ACC112 (cell line): Measurements from ENCODE around the gene TACSTD2.
"Not testable (repeated sequence)": the region's sequence is repeated elsewhere in the genome, so short reads cannot be mapped to it uniquely, and the experiment has no call there.

ENCODE experiments used
- H2AFZ ChIP-seq: fragments of 200-600 bp; sonication (generic); one replicate; pipeline ENCODE4 v1.6.0; 2017; ENCODE audit warnings: antibody characterized with exemption, low read length; ENCODE audit not compliant: unreplicated experiment
- H3K27ac ChIP-seq: fragments of 200-600 bp; sonication (generic); 2 replicates; pipeline ENCODE4 v1.5.1; 2014; ENCODE audit warnings: low read depth, mild to moderate bottlenecking, antibody characterized with exemption, low read length, moderate library complexity
- H3K27me3 ChIP-seq: fragments of 200-600 bp; sonication (generic); 2 replicates; pipeline ENCODE4 v1.6.1; 2014; ENCODE audit warnings: mild to moderate bottlenecking, antibody characterized with exemption, low read length, moderate library complexity, mixed read lengths; ENCODE audit not compliant: insufficient read depth
- H3K36me3 ChIP-seq: fragments of 200-600 bp; sonication (generic); 2 replicates; pipeline ENCODE4 v1.6.1; 2016; ENCODE audit warnings: mild to moderate bottlenecking, antibody characterized with exemption, low read length, moderate library complexity, mixed read lengths; ENCODE audit not compliant: insufficient read depth
- H3K4me1 ChIP-seq: fragments of 200-600 bp; sonication (generic); one replicate; pipeline ENCODE4 v1.6.1; 2016; ENCODE audit warnings: low read length, mixed read lengths; ENCODE audit not compliant: insufficient read depth, unreplicated experiment, control insufficient read depth
- H3K4me3 ChIP-seq: fragments of 200-600 bp; sonication (generic); 2 replicates; pipeline ENCODE4 v1.5.1; 2014; ENCODE audit warnings: mild to moderate bottlenecking, low read depth, low read length
- H3K79me2 ChIP-seq: fragments of 200-600 bp; sonication (generic); one replicate; pipeline ENCODE4 v1.6.0; 2016; ENCODE audit warnings: low read length; ENCODE audit not compliant: control insufficient read depth, unreplicated experiment, insufficient read depth

The TACSTD2 gene

DNA sequence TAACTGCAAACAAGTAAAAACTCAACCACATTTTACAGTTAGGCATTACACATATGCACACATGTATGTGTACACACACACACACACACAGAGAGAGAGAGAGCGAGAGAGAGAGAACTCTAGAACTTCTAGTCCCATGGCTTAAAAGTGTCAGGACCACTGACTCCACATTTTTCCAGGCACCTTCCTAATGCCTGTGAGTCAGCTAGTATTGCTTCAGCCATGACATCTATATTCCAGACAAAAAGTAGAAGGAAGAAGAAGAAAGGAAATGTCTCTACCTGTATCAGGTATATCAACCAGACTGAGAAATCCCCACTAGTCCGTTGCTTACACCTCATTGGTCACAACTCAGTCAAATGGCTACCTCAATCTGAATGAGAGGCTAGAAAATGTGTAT, 31.9 kb upstream of the TACSTD2 start:
- Histone ChIP-seq H3K36me3 (no peaks in the 10 kb centered on the region), H3K4me3 (no peak overlapping the region), H3K4me1 (no peaks in the 10 kb centered on the region), H2AFZ (no peak overlapping the region), H3K79me2 (no peaks in the 10 kb centered on the region), H3K27me3 (no peaks in the 10 kb centered on the region), H3K27ac (no peak overlapping the region)

DNA sequence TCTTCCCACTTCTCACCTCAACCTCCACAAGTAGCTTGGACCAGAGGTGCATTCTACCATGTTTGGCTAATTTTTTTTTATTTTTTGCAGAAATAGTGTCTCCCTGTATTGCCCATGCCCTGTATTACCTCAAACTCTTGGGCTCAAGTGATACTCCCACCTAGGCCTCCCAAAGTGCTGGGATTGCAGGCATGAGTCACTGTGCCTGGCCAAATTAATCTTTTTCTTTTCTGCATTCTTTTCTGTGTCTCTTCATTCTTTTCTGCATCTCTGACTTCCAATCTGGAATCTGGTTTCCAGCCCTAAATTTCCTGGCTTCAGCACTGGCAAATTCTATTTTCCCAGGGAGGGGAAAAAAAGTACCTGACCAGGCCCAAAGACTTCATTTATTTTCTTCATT, 31.2 kb upstream of the TACSTD2 start:
- no peaks in the 10 kb centered on the region for H3K27me3 ChIP-seq

DNA sequence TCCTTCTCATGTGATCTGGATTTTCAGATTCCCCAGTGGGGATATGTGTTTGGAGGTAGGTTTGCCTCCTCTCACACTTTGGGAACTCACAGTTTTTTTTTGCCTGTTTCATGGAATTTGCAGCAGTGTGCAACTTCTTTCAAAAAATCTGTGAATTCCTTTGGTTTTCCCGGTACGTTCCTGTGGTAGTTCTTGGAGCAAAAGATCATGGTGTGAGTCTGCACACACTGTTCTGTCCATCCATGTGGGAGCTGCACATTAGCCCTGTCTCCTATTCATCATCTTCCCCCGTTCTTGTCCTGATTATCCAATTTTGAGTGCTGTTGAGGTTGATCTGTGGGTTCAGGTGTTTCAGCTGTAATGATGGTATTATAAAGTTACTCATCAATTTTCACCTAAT, 30.3 kb upstream of the TACSTD2 start:
- Histone ChIP-seq H3K36me3 (no peaks in the 10 kb centered on the region), H2AFZ (no peak overlapping the region), H3K27me3 (no peaks in the 10 kb centered on the region), H3K4me1 (no peaks in the 10 kb centered on the region), H3K4me3 (no peak overlapping the region), H3K79me2 (no peaks in the 10 kb centered on the region), H3K27ac (no peak overlapping the region)

More for the DNA sequence above, 31.2 kb upstream of the TACSTD2 start:
- no peaks in the 10 kb centered on the region for H3K79me2 ChIP-seq
- no peak overlapping the region for H3K27ac ChIP-seq
- H3K36me3 ChIP-seq: no peaks in the 10 kb centered on the region
- no peak overlapping the region for H2AFZ ChIP-seq
- no peak overlapping the region for H3K4me3 ChIP-seq
- H3K4me1 ChIP-seq: no peaks in the 10 kb centered on the region

DNA sequence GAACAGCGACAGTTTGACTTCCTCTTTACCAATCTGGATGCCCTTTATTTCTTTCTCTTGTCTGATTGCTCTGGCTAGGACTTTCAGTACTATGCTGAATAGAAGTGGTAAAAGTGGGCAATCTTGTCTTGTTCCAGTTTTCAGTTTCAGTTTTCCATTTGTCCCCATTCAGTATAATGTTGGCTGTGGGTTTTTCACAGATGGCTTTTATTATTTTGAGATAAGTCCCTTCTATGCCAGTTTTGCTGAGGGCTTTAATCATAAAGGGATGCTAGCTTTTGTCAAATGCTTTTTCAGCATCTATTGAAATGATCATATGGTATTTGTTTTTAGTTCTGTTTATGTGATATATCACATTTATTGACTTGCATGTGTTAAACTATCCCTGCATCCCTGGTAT, 24.9 kb upstream of the TACSTD2 start:
- H3K79me2 ChIP-seq, H3K4me3 ChIP-seq: not testable (repeated sequence)

DNA sequence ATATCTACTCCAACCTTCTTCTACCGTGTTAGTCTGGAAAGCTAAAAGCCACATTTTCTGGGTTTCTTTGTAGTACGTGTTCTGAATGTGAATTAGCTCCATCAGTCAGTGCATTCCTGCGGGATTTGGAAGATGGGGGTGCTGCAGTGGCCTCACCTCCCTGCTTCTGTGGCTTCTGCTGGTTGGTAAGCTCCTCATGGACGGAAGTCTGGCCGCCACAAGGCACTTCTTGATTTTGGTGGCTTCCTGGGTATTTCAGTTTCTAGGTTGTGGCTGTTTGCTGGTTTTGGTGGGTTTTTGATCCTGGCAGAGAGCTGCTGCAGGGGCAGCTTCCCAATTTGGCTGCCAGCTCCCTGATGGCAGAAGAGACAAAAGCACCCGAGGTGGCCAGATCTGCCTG, 20.9 kb upstream of the TACSTD2 start:
- Histone ChIP-seq H3K4me1 (peaks cover 13% of the 10 kb centered on the region), H3K27me3 (no peaks in the 10 kb centered on the region), H3K36me3 (no peaks in the 10 kb centered on the region), H3K4me3 (no peak overlapping the region), H3K79me2 (no peaks in the 10 kb centered on the region), H3K27ac (no peak overlapping the region), H2AFZ (no peak overlapping the region)

More for the DNA sequence above, 24.9 kb upstream of the TACSTD2 start:
- H3K27me3 ChIP-seq, H3K27ac ChIP-seq, H3K36me3 ChIP-seq, H3K4me1 ChIP-seq, H2AFZ ChIP-seq: not testable (repeated sequence)

DNA sequence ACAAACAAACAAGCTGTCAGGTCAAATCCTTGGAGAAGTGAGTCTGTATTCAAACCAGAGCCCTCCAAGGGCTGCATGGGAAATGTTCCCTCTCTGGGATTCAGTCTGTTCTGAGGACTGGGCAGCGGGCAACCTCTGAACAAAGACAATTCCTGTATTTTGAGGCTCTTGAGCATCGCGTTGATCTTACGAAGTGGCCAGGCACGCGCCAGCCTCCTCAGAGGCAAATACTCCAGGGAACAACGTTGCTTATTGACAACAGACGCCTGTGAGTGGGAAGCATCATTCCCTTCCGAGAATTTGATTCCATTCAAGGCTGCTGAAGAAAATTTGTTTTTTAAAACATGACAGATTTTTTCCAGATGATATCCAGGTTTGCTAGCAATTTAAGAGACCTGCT, 20.0 kb upstream of the TACSTD2 start:
- Histone ChIP-seq H3K4me1 (peaks cover 22% of the 10 kb centered on the region), H3K79me2 (no peaks in the 10 kb centered on the region)

DNA sequence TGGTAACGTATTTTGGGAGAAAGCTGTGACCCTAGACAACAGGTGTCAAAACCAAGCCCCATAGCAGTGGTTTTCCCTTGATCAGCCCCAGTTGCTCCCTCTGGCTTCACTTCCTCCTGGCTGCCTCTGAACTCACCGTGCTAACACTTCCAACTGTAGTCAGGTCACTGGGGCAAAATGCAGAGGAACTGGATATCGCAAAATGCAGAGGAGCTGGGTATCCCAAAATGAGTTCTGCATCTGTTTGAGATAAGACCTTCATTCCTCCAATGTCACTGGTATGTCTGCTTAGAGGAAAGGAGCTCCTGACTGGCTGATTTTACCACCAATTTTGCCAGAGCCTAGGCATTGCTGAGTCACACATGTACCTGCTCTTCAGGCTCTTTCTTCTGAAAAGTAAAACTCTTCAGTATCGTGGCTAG, 19.6 kb upstream of the TACSTD2 start:
- no peak overlapping the region for H3K4me3 ChIP-seq
- H2AFZ ChIP-seq: no peak overlapping the region
- no peak overlapping the region for H3K27ac ChIP-seq
- H3K4me1 ChIP-seq: peaks cover 27% of the 10 kb centered on the region
- H3K79me2 ChIP-seq: no peaks in the 10 kb centered on the region
- H3K27me3 ChIP-seq: no peaks in the 10 kb centered on the region
- no peaks in the 10 kb centered on the region for H3K36me3 ChIP-seq

More for the DNA sequence above, 20.0 kb upstream of the TACSTD2 start:
- no peak overlapping the region for H3K4me3 ChIP-seq
- H3K27me3 ChIP-seq: no peaks in the 10 kb centered on the region
- no peak overlapping the region for H3K27ac ChIP-seq
- H3K36me3 ChIP-seq: no peaks in the 10 kb centered on the region
- H2AFZ ChIP-seq: no peak overlapping the region

DNA sequence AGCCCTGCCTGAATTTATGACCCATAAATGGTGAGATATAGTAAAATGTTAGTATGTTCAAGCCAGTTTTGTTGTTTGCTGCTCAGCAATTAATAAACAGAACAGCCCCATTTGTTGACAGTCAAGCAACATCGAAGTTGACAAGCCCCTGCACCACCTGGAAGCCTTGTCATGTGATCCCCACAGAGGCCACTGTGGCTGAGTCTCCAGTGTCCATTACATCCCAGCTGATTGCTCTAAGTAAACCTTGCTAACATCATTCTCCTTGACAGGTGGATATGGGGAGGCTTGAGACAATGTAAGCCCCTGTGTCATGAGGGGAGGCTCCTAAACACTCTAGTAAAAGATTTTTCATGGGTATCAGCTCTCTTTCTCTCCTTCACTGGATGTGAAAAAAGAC, 17.5 kb upstream of the TACSTD2 start:
- Histone ChIP-seq H2AFZ (no peak overlapping the region), H3K36me3 (no peaks in the 10 kb centered on the region), H3K4me1 (peaks cover 28% of the 10 kb centered on the region), H3K27ac (no peak overlapping the region), H3K4me3 (no peak overlapping the region), H3K79me2 (no peaks in the 10 kb centered on the region), H3K27me3 (no peaks in the 10 kb centered on the region)

DNA sequence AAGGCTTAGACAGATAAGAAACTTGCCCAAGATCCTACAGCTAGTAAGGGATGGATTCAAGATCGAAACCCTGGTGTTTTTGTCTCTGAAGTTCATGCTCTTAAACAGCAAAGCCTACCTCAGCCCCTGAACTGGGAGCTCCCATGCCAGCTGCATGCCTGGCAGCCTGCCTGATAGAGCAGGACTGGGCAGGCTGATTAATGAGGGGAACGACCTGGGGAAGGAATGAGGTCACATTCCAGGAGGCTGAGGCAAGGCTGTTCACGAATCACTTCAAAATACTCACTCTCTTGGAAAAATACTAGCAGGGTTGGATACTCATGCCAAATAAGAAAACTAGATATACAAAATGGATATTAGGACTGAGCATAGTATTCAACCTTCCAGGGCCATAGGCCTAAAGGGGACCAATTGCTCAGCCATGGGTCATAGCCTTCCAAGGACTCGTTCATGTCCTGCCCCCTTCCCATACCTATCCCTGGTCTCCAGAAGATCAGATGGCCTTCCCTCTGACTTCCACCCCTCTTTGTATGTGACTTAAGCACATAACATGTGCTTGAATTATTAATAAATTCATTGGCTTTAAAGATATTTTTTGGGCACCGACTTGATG, 15.6 kb upstream of the TACSTD2 start:
- H3K79me2 ChIP-seq: no peaks in the 10 kb centered on the region
- no peaks in the 10 kb centered on the region for H3K36me3 ChIP-seq
- H3K27ac ChIP-seq: peak overlapping the region; percentile 23; the same call in 1 of the 2 replicates
- no peaks in the 10 kb centered on the region for H3K27me3 ChIP-seq
- H3K4me1 ChIP-seq: peaks cover 27% of the 10 kb centered on the region
- no peak overlapping the region for H3K4me3 ChIP-seq
- H2AFZ ChIP-seq: peak overlapping the region; percentile 28

DNA sequence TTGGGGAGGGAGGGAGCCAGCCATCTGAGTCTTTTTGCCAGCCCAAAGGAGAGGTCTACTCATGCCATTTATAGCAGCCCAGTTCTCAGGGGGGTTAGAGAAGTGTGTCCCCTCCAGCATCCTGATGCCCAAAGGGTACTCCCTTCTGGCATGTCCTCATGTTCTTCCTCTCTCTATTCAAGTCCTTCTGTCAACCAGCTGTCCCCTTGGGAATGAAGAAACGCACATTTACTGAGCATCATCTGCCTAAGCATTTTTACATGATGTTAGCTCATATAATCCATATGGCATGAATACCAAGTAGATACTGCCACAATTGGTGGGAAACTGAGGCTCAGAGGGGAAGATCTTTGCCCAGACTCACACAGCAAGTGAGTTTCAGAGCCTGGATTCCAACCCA, 14.8 kb upstream of the TACSTD2 start:
- Histone ChIP-seq H3K4me1 (peaks cover 19% of the 10 kb centered on the region), H2AFZ (no peak overlapping the region), H3K36me3 (no peaks in the 10 kb centered on the region), H3K27ac (no peak overlapping the region; the same call in 1 of the 2 replicates), H3K4me3 (no peak overlapping the region), H3K79me2 (no peaks in the 10 kb centered on the region), H3K27me3 (no peaks in the 10 kb centered on the region)

DNA sequence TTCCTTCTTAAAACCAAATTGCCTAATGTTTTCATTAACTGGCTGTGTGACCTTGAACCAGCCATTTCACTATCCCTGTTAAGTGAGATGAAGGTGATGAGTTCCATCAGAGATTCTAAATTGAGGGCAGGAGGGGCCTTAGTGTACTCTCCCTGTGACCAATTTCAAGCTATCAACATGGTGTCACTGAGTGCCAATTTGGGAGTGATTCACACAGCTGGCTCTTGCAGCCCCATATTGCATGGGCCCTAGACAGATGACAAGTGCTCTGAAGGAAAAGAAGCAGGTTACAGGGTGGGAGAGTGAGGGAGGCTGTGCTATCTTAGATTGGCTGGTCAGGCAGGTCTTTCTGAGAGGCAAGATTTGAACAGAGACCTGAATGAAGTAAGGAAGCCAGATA, 13.0 kb upstream of the TACSTD2 start:
- Histone ChIP-seq H3K27ac (no peak overlapping the region), H3K27me3 (no peaks in the 10 kb centered on the region), H3K4me1 (peaks cover 36% of the 10 kb centered on the region), H3K79me2 (no peaks in the 10 kb centered on the region), H3K36me3 (no peaks in the 10 kb centered on the region), H3K4me3 (no peak overlapping the region), H2AFZ (no peak overlapping the region)
